NCI-H2107 treated with DMSO at 0.1 percent for 48 hours (cell line): Measurements from ENCODE around the gene EPB41.

Source experiments
- DNase-seq: peaks from one replicate; lab custom pipeline; 2025; ENCODE audit not compliant: unreplicated experiment; lab: John Stamatoyannopoulos, UW

The EPB41 gene

GRCh38 chr1:28973596-28974421 lies 59.4 kb downstream of the EPB41 start:
- no peak for DNase-seq

- DNase-seq: no peak
Observed at GRCh38 chr1:28974432-28974831, 60.1 kb downstream of the EPB41 start.

- DNase-seq: no peak
Observed at GRCh38 chr1:28976248-28976647, 61.9 kb downstream of the EPB41 start.

- DNase-seq: no peak
Observed at GRCh38 chr1:28981210-28981609, 66.8 kb downstream of the EPB41 start.

- no peak for DNase-seq
Observed at GRCh38 chr1:28982198-28982597, 67.8 kb downstream of the EPB41 start.

- no peak for DNase-seq
Observed at GRCh38 chr1:28983091-28983490, 68.7 kb downstream of the EPB41 start.

GRCh38 chr1:28983509-28984310 lies 69.3 kb downstream of the EPB41 start:
- no peak for DNase-seq

GRCh38 chr1:28984311-28984684 lies 69.9 kb downstream of the EPB41 start:
- no peak for DNase-seq

- no peak for DNase-seq
Observed at GRCh38 chr1:28985427-28985826, 71.1 kb downstream of the EPB41 start.

- DNase-seq: no peak
Observed at GRCh38 chr1:28986306-28986910, 72.0 kb downstream of the EPB41 start.

GRCh38 chr1:29002792-29003191 lies 88.4 kb downstream of the EPB41 start:
- DNase-seq: no peak

- DNase-seq: no peak
Observed at GRCh38 chr1:29004288-29004687, 89.9 kb downstream of the EPB41 start.

GRCh38 chr1:29004798-29005197 lies 90.4 kb downstream of the EPB41 start:
- no peak for DNase-seq

- no peak for DNase-seq
Observed at GRCh38 chr1:29011775-29012174, 97.4 kb downstream of the EPB41 start.

- DNase-seq: no peak
Observed at GRCh38 chr1:29017235-29017634, 102.9 kb downstream of the EPB41 start.

GRCh38 chr1:29017975-29018712 lies 103.8 kb downstream of the EPB41 start:
- DNase-seq: no peak

GRCh38 chr1:29022620-29023019 lies 108.3 kb downstream of the EPB41 start:
- no peak for DNase-seq

GRCh38 chr1:29029667-29030066 lies 115.3 kb downstream of the EPB41 start:
- no peak for DNase-seq

GRCh38 chr1:29032841-29033240 lies 118.5 kb downstream of the EPB41 start:
- DNase-seq: no peak

- DNase-seq: peak; percentile 79
Observed at GRCh38 chr1:29033829-29034466, 119.6 kb downstream of the EPB41 start.
